Heart left ventricle (tissue), 16 donors: Measurements from ENCODE around the gene PRMT5. TPM values are rescaled to one million over a fixed set of nuclear protein-coding genes. Genes with fewer than 3 reads are reported as not detected.
"Not testable (repeated sequence)": the region's sequence is repeated elsewhere in the genome, so short reads cannot be mapped to it uniquely, and the experiment has no call there.

Source experiments
- ATAC-seq, 4 donors: fragments of 200-7000 bp; cut with Tn5 transposase; one replicate each; pipeline ENCODE4 v1.9.1; 2020 to 2022; ENCODE audit warnings: moderate library complexity in 4 of 4, mild to moderate bottlenecking in 3 of 4, moderate number of reproducible peaks in 1 of 4
- DNase-seq, 5 donors: peaks; one replicate each; pipeline ENCODE4 v3.0.0-alpha.2; 2020
- H3K27ac ChIP-seq, 12 donors: fragments of 200-600 bp; sonication (generic) in 4 of 12; one replicate each; pipeline versions ENCODE4 v1.5.0 to v1.8.0; 2016 to 2022; ENCODE audit warnings: mild to moderate bottlenecking in 2 of 12
- H3K27me3 ChIP-seq, 9 donors: fragments of 200-600 bp; sonication (generic) in 2 of 9; one replicate each; pipeline versions ENCODE4 v1.5.1 to v1.8.0; 2016 to 2022; ENCODE audit warnings: mild to moderate bottlenecking in 3 of 9
- H3K36me3 ChIP-seq, 9 donors: fragments of 200-600 bp; sonication (generic) in 2 of 9; one replicate each; pipeline versions ENCODE4 v1.5.0 to v1.8.0; 2018 to 2022; ENCODE audit warnings: mild to moderate bottlenecking in 2 of 9
- H3K4me1 ChIP-seq, 12 donors: fragments of 200-600 bp; sonication (generic) in 4 of 12; one replicate each; pipeline versions ENCODE4 v1.5.0 to v1.8.0; 2016 to 2022; ENCODE audit warnings: mild to moderate bottlenecking in 3 of 12
- H3K4me3 ChIP-seq, 12 donors: fragments of 200-600 bp; sonication (generic) in 4 of 12; one replicate each; pipeline versions ENCODE4 v1.5.0 to v1.8.0; 2017 to 2022; ENCODE audit warnings: mild to moderate bottlenecking in 9 of 12, moderate library complexity in 4 of 12
- H3K9me3 ChIP-seq, 12 donors: fragments of 200-600 bp; sonication (generic) in 4 of 12; one replicate each; pipeline versions ENCODE4 v1.5.0 to v1.8.0; 2016 to 2022; ENCODE audit warnings: mild to moderate bottlenecking in 1 of 12
- POLR2A ChIP-seq, 2 donors: fragments of 450-650 bp; IDR thresholded peaks; one replicate each; pipeline ENCODE4 v1.6.1; 2017; ENCODE audit warnings: antibody characterized with exemption in 2 of 2, mild to moderate bottlenecking in 2 of 2, moderate library complexity in 2 of 2
- WGBS, 4 donors: extraction: QIAGEN DNeasy Blood & Tissue Kit in 2 of 4; methylation state at CpG; one replicate each; pipeline versions ENCODE4 v1.1.5 to v1.1.7; 2013 to 2018; 5-methylcytosine and 5-hydroxymethylcytosine counted together
- intact Hi-C, 10 donors: fragments of 100-400 bp; cut with DNase I; formaldehyde crosslinking; loops; one replicate each; pipeline versions ENCODE4 v1.11.1 to v1.14.2; 2022
- polyA plus RNA-seq, 2 donors: library from polyadenylated mRNA; stranded (reverse); fragments of 200-250 nt; gene quantifications; one replicate each; pipeline ENCODE4 v1.2.3, GENCODE V29; 2013
- total RNA-seq, 9 donors: library from RNA; depleted of rRNA in 2 of 9; stranded (reverse); fragments of >200 nt in 2 of 9; fragmentation: NEBNext Ultra II Directional in 3 of 9; extraction: Animal tissue kit (Norgen Biotek cat#: 25700) in 3 of 9; gene quantifications; one replicate each; pipeline versions ENCODE4 v1.1.0 to v1.2.4, GENCODE V29; 2016 to 2023
- TF ChIP-seq, protein P1 (sequence below), 12 donors: fragments of 200-600 bp; sonication (generic) in 4 of 12; IDR thresholded peaks; one replicate each; pipeline versions ENCODE4 v1.5.0 to v1.8.0; 2018 to 2022; ENCODE audit warnings: antibody characterized with exemption in 12 of 12, mild to moderate bottlenecking in 5 of 12
- donor health status: ischemic (EF 13 %, LVEDD 7.1; RV severe dilation, severe dysfunction).
- donor health status: healthy with polysubstance abuse.
- donor health status: DM: no; HTN: yes; CAD: no.
- donor health status: DM: no; HTN: no; CAD: no.
- donor health status: ischemic (EF 25% LVEDD 6.9; RV normal size, moderate dysfunction).
- donor health status: ischemic (EF 25% LVEDD 5.7; RV mildly dilated, moderate dysfunction).
- donor health status: healthy.
- donor health status: DM: yes; HTN: yes; CAD: no.
- donor health status: ischemic (EF 35%, LVEDD 5.7; RV mildly dilated, moderate dysfunction).
- donor health status: nonischemic (EF 11% LVEDD 7.7; RV severe dilation, severe dysfunction).
- donor health status: DM: yes; HTN: yes; CAD: no.
- donor health status: PGD.
- donor health status: ischemic (EF 29% LVEDD 5.4; RV normal size, mild dysfunction).
- donor health status: nonischemic (EF 23%, LVEDD 6.1; RV moderate dilation, normal function).

Gene PRMT5
- total and polyA plus RNA-seq, 11 donors = 10.4 to 101 (median 48.8) TPM

DNA sequence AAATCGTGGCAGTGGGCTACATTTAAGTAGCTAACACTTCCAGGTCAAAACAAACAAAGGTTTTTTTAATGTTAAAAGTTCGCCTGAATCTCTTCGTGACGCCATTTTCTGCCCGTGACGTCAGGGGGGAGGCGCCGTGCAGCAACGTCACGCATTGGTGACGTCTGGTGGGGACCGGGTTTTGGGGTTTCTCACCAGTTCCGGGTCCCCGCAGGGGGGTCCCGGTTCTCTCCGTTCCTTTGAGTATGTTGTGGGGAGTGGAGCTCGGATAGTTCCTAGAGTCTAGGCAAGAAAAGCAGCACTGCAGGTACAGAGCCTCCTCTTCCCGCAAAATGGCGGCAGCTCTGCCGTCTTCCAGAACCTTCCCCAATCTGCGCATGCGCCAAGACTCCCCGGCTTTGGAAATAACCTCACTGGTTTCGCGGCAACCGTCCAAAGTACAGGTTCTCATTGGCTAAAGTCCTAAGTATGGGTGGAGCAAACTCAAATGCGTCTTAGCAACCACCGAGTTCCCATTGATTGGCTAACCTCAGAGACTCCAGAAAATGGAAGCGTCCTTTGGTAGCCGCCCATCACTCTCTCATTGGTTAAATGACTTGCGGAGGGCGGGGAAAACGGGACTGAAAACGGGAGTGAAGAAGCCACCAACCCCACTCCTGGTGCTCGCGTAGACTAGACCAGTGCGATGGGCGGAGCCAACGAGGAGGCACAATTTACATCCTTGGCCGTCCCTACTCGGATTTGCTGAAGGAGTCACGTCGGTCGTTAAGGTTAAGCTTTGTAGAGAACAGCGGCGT is 10.2 kb downstream of the PRMT5 start, which contains the start of gene RBM23:
RBM23 (minus strand) TSS at position 346 of the 797 bp plus-strand sequence.
- Histone ChIP-seq H3K27ac (peak within 1 kb of the TSS; percentile 87 to 100 (median 95)), H3K4me3 (peak within 1 kb of the TSS; percentile 55 to 94 (median 75)), H3K4me1 (peaks cover 0 to 55% (median 24%) of the 10 kb centered on the region in 12 donors), H3K9me3 (no peaks in the 10 kb centered on the region), H3K27me3 (no peaks in the 10 kb centered on the region), H3K36me3 (peaks cover 0 to 58% (median 43%) of the 10 kb centered on the region in 9 donors)
- ATAC-seq (peak; percentile 92 to 96 (median 94)), DNase-seq (peak; percentile 100)
- TF ChIP-seq POLR2A (IDR thresholded peaks at IDR 0.05) = peak; percentile 72 to 83
- TF ChIP-seq, protein P1, sequence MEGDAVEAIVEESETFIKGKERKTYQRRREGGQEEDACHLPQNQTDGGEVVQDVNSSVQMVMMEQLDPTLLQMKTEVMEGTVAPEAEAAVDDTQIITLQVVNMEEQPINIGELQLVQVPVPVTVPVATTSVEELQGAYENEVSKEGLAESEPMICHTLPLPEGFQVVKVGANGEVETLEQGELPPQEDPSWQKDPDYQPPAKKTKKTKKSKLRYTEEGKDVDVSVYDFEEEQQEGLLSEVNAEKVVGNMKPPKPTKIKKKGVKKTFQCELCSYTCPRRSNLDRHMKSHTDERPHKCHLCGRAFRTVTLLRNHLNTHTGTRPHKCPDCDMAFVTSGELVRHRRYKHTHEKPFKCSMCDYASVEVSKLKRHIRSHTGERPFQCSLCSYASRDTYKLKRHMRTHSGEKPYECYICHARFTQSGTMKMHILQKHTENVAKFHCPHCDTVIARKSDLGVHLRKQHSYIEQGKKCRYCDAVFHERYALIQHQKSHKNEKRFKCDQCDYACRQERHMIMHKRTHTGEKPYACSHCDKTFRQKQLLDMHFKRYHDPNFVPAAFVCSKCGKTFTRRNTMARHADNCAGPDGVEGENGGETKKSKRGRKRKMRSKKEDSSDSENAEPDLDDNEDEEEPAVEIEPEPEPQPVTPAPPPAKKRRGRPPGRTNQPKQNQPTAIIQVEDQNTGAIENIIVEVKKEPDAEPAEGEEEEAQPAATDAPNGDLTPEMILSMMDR (IDR thresholded peaks at IDR 0.05) = no peak
- intact Hi-C loops = loop anchor here in 4 of 10 donors (1.0 to 10.0 kb wide), 3 partner anchors 10 to 84 kb away; partner anchors contain the start of genes LRP10 (in 2 of the 4), PRMT5 (in 2 of the 4) and MMP14 (in 1 of the 4)
- 0 to 1% (median 0%) methylated on average over 45 to 46 of the region's 46 CpGs for WGBS, 4 donors

DNA sequence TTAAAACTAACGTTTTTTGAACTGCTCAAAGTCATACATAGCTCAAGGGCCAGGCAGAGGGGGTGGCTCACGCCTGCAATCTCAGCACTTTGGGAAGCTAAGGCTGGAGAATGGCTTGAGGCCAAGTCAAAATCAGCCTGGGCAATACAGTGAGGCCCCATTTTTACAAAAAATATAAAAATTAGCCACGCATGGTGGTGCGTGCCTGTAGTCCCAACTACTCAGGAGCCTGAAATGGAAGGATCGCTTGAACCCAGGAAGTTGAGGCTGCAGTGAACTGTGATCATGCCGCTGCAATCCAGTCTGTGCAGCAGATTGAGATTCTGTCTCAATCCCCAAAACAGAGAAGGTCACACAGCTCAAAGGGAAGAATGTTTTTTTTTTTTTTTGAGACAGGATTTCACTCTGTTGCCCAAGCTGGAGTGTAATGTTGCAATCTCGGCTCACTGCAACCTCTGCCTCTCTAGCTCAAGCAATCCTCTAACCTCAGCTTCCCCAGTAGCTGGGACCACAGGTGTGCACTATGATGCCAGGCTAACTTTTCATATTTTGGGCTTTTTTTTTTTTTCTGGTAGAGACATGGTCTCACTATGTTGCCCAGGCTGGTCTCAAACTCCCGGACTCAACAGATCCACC is 13.2 kb downstream of the PRMT5 start:
- no peak for TF ChIP-seq POLR2A (IDR thresholded peaks at IDR 0.05)
- TF ChIP-seq, protein P1 (IDR thresholded peaks at IDR 0.05) = no peak
- ATAC-seq = no peak
- WGBS, 4 donors = 78 to 88% (median 84%) methylated on average over 8 of the region's 8 CpGs
- Histone ChIP-seq H3K27ac (peak overlapping the region in 2 of 12 donors; percentile 19 to 98), H3K9me3 (no peaks in the 10 kb centered on the region), H3K27me3 (no peaks in the 10 kb centered on the region), H3K4me1 (peaks cover 0 to 51% (median 24%) of the 10 kb centered on the region in 12 donors), H3K36me3 (peaks cover 0 to 53% (median 21%) of the 10 kb centered on the region in 9 donors), H3K4me3 (no peak overlapping the region)
- intact Hi-C loops = loop anchor here in 3 of 10 donors (5.0 to 10.0 kb wide), 2 partner anchors 44 to 81 kb away; partner anchors contain the start of genes LRP10 (in 2 of the 3) and MMP14 (in 1 of the 3)
- DNase-seq = peak in 1 of 5 donors; percentile 35

DNA sequence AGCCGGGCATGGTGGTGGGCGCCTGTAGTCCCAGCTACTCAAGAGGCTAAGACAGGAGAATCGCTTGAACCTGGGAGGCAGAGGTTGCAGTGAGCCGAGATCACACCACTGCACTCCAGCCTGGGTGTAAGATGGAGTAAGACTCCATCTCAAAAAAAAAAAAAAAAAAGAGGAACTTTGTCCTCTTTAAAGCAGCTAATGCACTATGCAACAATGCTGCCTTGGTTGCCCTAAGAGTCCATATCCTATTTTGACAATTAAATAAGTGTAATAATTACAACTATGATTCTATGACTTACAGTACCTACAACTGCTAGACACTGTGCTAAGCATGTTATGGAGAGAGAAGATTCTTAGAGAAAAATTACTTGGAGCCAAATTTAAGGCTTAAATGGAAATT is 14.3 kb downstream of the PRMT5 start:
- intact Hi-C loops = loop anchor here in 3 of 10 donors (5.0 to 10.0 kb wide), 2 partner anchors 43 to 80 kb away; partner anchors contain the start of genes LRP10 (in 2 of the 3) and MMP14 (in 1 of the 3)
- not testable (repeated sequence) for H3K4me3 ChIP-seq, DNase-seq, ATAC-seq, H3K9me3 ChIP-seq, H3K27me3 ChIP-seq
- Histone ChIP-seq H3K27ac (peak overlapping the region in 1 of 12 donors; percentile 72), H3K36me3 (peaks cover 0 to 54% (median 24%) of the 10 kb centered on the region in 9 donors), H3K4me1 (peaks cover 0 to 47% (median 19%) of the 10 kb centered on the region in 12 donors)
- WGBS, 4 donors = 94 to 97% (median 96%) methylated on average over 4 of the region's 4 CpGs

DNA sequence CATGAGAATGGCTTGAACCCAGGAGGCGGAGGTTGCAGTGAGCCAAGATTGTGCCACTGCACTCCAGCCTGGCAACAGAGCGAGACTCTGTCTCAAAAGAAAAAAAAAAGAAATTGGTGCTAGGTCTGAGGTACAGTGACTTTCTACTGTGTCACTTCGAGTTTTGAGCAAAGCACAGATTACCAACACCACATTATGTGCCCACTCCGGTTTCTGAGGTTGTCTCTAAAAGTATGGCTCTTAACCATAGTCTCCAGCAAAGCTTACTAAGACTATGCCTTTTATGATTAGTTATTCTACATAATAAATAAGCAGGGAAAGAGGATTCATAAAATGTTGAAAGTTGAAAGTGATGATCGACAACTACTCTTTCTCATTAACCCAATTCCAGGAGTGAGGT is 18.3 kb downstream of the PRMT5 start:
- DNase-seq = no peak
- intact Hi-C loops = loop anchor here in 1 of 10 donors (10.0 kb wide), 1 partner anchor 76 kb away; the partner anchor contains the start of gene MMP14
- 88 to 95% (median 92%) methylated on average over 5 of the region's 5 CpGs for WGBS, 4 donors
- no peaks in the 10 kb centered on the region for H3K9me3 ChIP-seq
- no peaks in the 10 kb centered on the region for H3K27me3 ChIP-seq
- H3K4me3 ChIP-seq = no peak overlapping the region
- H3K4me1 ChIP-seq = peaks cover 0 to 28% (median under 1%) of the 10 kb centered on the region in 12 donors
- ATAC-seq = no peak
- peaks cover 0 to 83% (median 57%) of the 10 kb centered on the region in 9 donors for H3K36me3 ChIP-seq
- H3K27ac ChIP-seq = no peak overlapping the region
- no peak for TF ChIP-seq POLR2A (IDR thresholded peaks at IDR 0.05)
- TF ChIP-seq, protein P1 (IDR thresholded peaks at IDR 0.05) = no peak
